ENCODE measurements around the gene SEMA4D.

SEMA4D gene

GRCh38 chr9:89411759-89412158 is 86.2 kb downstream of the SEMA4D start:
- TF ChIP-seq CTCF (conservative IDR thresholded peaks at IDR 0.05): no peak
- H3K27ac ChIP-seq: no peak overlapping the region

GRCh38 chr9:89410641-89411350 is 87.1 kb downstream of the SEMA4D start:
- TF ChIP-seq CTCF (conservative IDR thresholded peaks at IDR 0.05): peak; percentile 51
- no peak overlapping the region for H3K27ac ChIP-seq

GRCh38 chr9:89410022-89410421 is 87.9 kb downstream of the SEMA4D start:
- no peak for TF ChIP-seq CTCF (conservative IDR thresholded peaks at IDR 0.05)

GRCh38 chr9:89409466-89409865 is 88.4 kb downstream of the SEMA4D start:
- TF ChIP-seq CTCF (conservative IDR thresholded peaks at IDR 0.05): no peak
- H3K27ac ChIP-seq: no peak overlapping the region

More at GRCh38 chr9:89410022-89410421, 87.9 kb downstream of the SEMA4D start:
- no peak overlapping the region for H3K27ac ChIP-seq

GRCh38 chr9:89408628-89409101 is 89.2 kb downstream of the SEMA4D start:
- TF ChIP-seq CTCF (conservative IDR thresholded peaks at IDR 0.05): no peak
- no peak overlapping the region for H3K27ac ChIP-seq

- no peak overlapping the region for H3K27ac ChIP-seq
- no peak for TF ChIP-seq CTCF (conservative IDR thresholded peaks at IDR 0.05)
Measured at GRCh38 chr9:89407070-89407469, 90.8 kb downstream of the SEMA4D start.

GRCh38 chr9:89405826-89406225 is 92.1 kb downstream of the SEMA4D start:
- no peak for TF ChIP-seq CTCF (conservative IDR thresholded peaks at IDR 0.05)
- H3K27ac ChIP-seq: no peak overlapping the region

Measured in VCaP (cell line).